ENCODE results near the gene PTPRA.

The PTPRA gene

DNA sequence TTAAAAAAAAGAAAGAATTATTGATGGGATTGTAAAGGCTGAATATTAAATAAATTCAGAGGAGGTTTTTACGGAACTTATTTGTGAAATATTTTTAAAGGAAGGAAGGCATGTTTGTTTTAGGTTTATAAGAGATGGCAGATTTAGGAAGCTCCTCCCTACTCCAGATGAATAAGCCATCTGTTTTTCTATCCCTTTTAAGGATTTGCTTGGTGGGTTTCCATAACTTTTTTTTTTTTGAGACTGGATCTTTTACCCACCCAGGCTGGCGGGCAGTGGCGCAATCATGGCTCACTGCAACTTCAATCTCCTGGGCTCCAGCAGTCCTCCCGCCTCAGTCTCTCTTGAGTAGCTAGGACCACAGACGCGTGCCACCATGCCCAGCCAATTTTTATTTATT, 30.4 kb downstream of the PTPRA start:
- Histone ChIP-seq H3K27ac (ENCODE audit: low read length) (no peak overlapping the region), H3K36me3 (ENCODE audit: control insufficient read depth in 2 of 2, insufficient read depth in 2 of 2, low read length in 2 of 2) (no peaks in the 10 kb centered on the region), H3K4me1 (ENCODE audit: control insufficient read depth, insufficient read depth, low read length) (no peaks in the 10 kb centered on the region), H3K9ac (ENCODE audit: low read length in 2 of 2) (no peak overlapping the region), H3K4me3 (ENCODE audit: low read length in 2 of 2) (no peak overlapping the region), H3K27me3 (ENCODE audit: control insufficient read depth in 1 of 2, insufficient read depth in 2 of 2, low read length in 2 of 2) (no peaks in the 10 kb centered on the region), H3K9me3 (ENCODE audit: control insufficient read depth in 2 of 2, low read length in 2 of 2) (no peaks in the 10 kb centered on the region)

- Histone ChIP-seq H3K4me1 (ENCODE audit: control insufficient read depth, insufficient read depth, low read length) (no peaks in the 10 kb centered on the region), H3K27ac (ENCODE audit: low read length) (no peak overlapping the region), H3K4me3 (ENCODE audit: low read length in 2 of 2) (no peak overlapping the region), H3K27me3 (ENCODE audit: control insufficient read depth in 1 of 2, insufficient read depth in 2 of 2, low read length in 2 of 2) (no peaks in the 10 kb centered on the region), H3K9me3 (ENCODE audit: control insufficient read depth in 2 of 2, low read length in 2 of 2) (no peaks in the 10 kb centered on the region), H3K36me3 (ENCODE audit: control insufficient read depth in 2 of 2, insufficient read depth in 2 of 2, low read length in 2 of 2) (no peaks in the 10 kb centered on the region), H3K9ac (ENCODE audit: low read length in 2 of 2) (no peak overlapping the region)
Measured at GRCh38 chr20:2907519-2907918, 34.2 kb downstream of the PTPRA start.

GRCh38 chr20:2909953-2910352, 36.7 kb downstream of the PTPRA start:
- Histone ChIP-seq H3K4me3 (ENCODE audit: low read length in 2 of 2) (no peak overlapping the region), H3K27me3 (ENCODE audit: control insufficient read depth in 1 of 2, insufficient read depth in 2 of 2, low read length in 2 of 2) (no peaks in the 10 kb centered on the region), H3K9me3 (ENCODE audit: control insufficient read depth in 2 of 2, low read length in 2 of 2) (no peaks in the 10 kb centered on the region), H3K9ac (ENCODE audit: low read length in 2 of 2) (no peak overlapping the region), H3K36me3 (ENCODE audit: control insufficient read depth in 2 of 2, insufficient read depth in 2 of 2, low read length in 2 of 2) (no peaks in the 10 kb centered on the region), H3K27ac (ENCODE audit: low read length) (no peak overlapping the region), H3K4me1 (ENCODE audit: control insufficient read depth, insufficient read depth, low read length) (no peaks in the 10 kb centered on the region)

- Histone ChIP-seq H3K36me3 (ENCODE audit: control insufficient read depth in 2 of 2, insufficient read depth in 2 of 2, low read length in 2 of 2) (no peaks in the 10 kb centered on the region), H3K4me1 (ENCODE audit: control insufficient read depth, insufficient read depth, low read length) (no peaks in the 10 kb centered on the region), H3K9ac (ENCODE audit: low read length in 2 of 2) (no peak overlapping the region), H3K27ac (ENCODE audit: low read length) (no peak overlapping the region), H3K9me3 (ENCODE audit: control insufficient read depth in 2 of 2, low read length in 2 of 2) (no peaks in the 10 kb centered on the region), H3K4me3 (ENCODE audit: low read length in 2 of 2) (no peak overlapping the region), H3K27me3 (ENCODE audit: control insufficient read depth in 1 of 2, insufficient read depth in 2 of 2, low read length in 2 of 2) (no peaks in the 10 kb centered on the region)
Measured at GRCh38 chr20:2911200-2911599, 37.9 kb downstream of the PTPRA start.

DNA sequence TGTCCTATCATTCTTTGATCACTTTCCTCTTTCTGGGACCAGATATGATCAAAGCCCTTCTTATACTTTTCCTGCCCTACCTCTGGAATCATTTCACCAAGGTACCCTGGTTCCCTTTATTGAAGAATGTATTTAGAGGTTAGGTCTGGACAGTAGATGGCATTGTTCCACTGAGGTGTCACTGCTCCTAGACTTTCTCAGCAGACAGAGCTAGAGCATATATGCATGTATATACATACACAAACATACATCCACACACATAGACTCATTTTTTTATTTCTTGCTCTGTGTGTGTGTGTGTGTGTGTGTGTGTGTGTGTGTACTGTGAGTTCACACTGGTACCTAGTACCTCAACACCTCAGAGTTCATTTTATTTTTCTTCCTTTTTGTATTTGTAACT, 40.9 kb downstream of the PTPRA start:
- Histone ChIP-seq H3K36me3 (ENCODE audit: control insufficient read depth in 2 of 2, insufficient read depth in 2 of 2, low read length in 2 of 2) (no peaks in the 10 kb centered on the region), H3K9me3 (ENCODE audit: control insufficient read depth in 2 of 2, low read length in 2 of 2) (no peaks in the 10 kb centered on the region), H3K27me3 (ENCODE audit: control insufficient read depth in 1 of 2, insufficient read depth in 2 of 2, low read length in 2 of 2) (no peaks in the 10 kb centered on the region), H3K9ac (ENCODE audit: low read length in 2 of 2) (no peak overlapping the region), H3K4me1 (ENCODE audit: control insufficient read depth, insufficient read depth, low read length) (no peaks in the 10 kb centered on the region), H3K4me3 (ENCODE audit: low read length in 2 of 2) (no peak overlapping the region), H3K27ac (ENCODE audit: low read length) (no peak overlapping the region)

DNA sequence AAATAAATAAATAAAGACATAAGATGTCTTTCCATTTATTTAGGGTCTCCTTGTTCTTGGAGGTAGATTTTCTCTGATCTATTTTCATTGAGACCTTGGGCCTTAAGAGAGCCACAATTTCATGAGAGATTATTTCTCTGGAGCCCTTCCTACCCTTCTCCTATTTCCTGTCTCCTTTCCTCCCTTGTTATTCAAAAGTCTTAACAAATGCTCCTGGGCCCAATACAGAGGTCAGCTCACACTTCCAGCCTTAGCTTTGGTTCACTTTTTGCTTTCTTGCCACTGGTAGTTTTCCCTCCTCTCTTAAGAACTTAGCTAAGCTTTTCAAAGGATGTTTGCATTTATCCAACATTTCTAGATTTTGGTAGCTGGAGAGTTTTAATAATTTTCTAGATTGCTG, 44.0 kb downstream of the PTPRA start:
- H3K9me3 ChIP-seq (ENCODE audit: control insufficient read depth in 2 of 2, low read length in 2 of 2), result no peaks in the 10 kb centered on the region
- H3K4me1 ChIP-seq (ENCODE audit: control insufficient read depth, insufficient read depth, low read length), result no peaks in the 10 kb centered on the region
- no peak overlapping the region for H3K4me3 ChIP-seq (ENCODE audit: low read length in 2 of 2)
- H3K27ac ChIP-seq (ENCODE audit: low read length), result no peak overlapping the region
- H3K27me3 ChIP-seq (ENCODE audit: control insufficient read depth in 1 of 2, insufficient read depth in 2 of 2, low read length in 2 of 2), result no peaks in the 10 kb centered on the region
- H3K36me3 ChIP-seq (ENCODE audit: control insufficient read depth in 2 of 2, insufficient read depth in 2 of 2, low read length in 2 of 2), result no peaks in the 10 kb centered on the region
- H3K9ac ChIP-seq (ENCODE audit: low read length in 2 of 2), result no peak overlapping the region

GRCh38 chr20:2918096-2919049, 45.1 kb downstream of the PTPRA start:
- Histone ChIP-seq H3K9ac (ENCODE audit: low read length in 2 of 2) (no peak overlapping the region), H3K9me3 (ENCODE audit: control insufficient read depth in 2 of 2, low read length in 2 of 2) (no peaks in the 10 kb centered on the region), H3K27ac (ENCODE audit: low read length) (no peak overlapping the region), H3K4me1 (ENCODE audit: control insufficient read depth, insufficient read depth, low read length) (no peaks in the 10 kb centered on the region), H3K27me3 (ENCODE audit: control insufficient read depth in 1 of 2, insufficient read depth in 2 of 2, low read length in 2 of 2) (no peaks in the 10 kb centered on the region), H3K4me3 (ENCODE audit: low read length in 2 of 2) (no peak overlapping the region), H3K36me3 (ENCODE audit: control insufficient read depth in 2 of 2, insufficient read depth in 2 of 2, low read length in 2 of 2) (no peaks in the 10 kb centered on the region)

- no peak overlapping the region for H3K4me3 ChIP-seq (ENCODE audit: low read length in 2 of 2)
- H3K36me3 ChIP-seq (ENCODE audit: control insufficient read depth in 2 of 2, insufficient read depth in 2 of 2, low read length in 2 of 2), result peaks cover 4 to 8% of the 10 kb centered on the region in 2 donors
- H3K9me3 ChIP-seq (ENCODE audit: control insufficient read depth in 2 of 2, low read length in 2 of 2), result no peaks in the 10 kb centered on the region
- no peaks in the 10 kb centered on the region for H3K27me3 ChIP-seq (ENCODE audit: control insufficient read depth in 1 of 2, insufficient read depth in 2 of 2, low read length in 2 of 2)
- H3K4me1 ChIP-seq (ENCODE audit: control insufficient read depth, insufficient read depth, low read length), result no peaks in the 10 kb centered on the region
- H3K9ac ChIP-seq (ENCODE audit: low read length in 2 of 2), result no peak overlapping the region
- no peak overlapping the region for H3K27ac ChIP-seq (ENCODE audit: low read length)
Measured at GRCh38 chr20:2919518-2920245, 46.4 kb downstream of the PTPRA start.

DNA sequence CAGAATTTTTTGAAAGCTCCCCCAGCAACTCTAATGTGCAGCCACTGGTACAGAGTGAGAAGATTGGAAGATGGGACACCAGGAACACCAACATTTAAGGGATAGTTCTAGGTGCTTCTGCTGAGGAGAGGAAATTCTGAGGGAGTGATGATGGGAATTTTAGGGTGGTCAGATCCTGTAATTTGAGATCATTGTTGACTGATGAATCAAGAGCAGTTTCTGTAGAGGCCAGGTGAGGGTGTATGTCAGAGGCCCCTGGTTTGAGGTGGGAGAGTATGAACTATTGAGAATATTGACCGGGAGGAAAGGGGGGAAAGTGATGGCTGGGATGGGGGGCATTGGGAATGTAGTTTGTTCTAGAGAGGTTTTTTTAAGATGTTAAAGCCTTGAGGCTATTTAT, 47.2 kb downstream of the PTPRA start:
- Histone ChIP-seq H3K27me3 (ENCODE audit: control insufficient read depth in 1 of 2, insufficient read depth in 2 of 2, low read length in 2 of 2) (no peaks in the 10 kb centered on the region), H3K4me1 (ENCODE audit: control insufficient read depth, insufficient read depth, low read length) (no peaks in the 10 kb centered on the region), H3K36me3 (ENCODE audit: control insufficient read depth in 2 of 2, insufficient read depth in 2 of 2, low read length in 2 of 2) (peaks cover 8 to 9% of the 10 kb centered on the region in 2 donors), H3K9ac (ENCODE audit: low read length in 2 of 2) (no peak overlapping the region), H3K4me3 (ENCODE audit: low read length in 2 of 2) (no peak overlapping the region), H3K9me3 (ENCODE audit: control insufficient read depth in 2 of 2, low read length in 2 of 2) (no peaks in the 10 kb centered on the region), H3K27ac (ENCODE audit: low read length) (no peak overlapping the region)

DNA sequence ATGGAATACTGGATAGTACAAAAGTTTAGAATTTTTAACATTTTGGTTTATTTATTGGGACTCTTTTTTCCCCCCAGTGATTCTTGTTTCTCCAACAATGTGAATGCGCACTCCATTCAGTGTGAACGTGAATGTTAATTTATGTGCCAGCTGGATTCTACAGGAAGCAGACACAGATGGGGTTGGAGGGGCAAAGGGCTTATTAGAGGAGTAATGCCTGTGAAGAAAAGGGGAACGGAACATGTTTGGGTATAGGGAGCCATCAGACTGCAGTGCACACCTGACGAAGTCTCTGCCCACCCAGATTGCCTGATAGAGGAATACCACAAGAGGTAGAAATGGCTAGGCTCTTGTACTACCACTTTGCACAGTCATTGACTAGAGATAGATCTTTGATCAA, 48.2 kb downstream of the PTPRA start:
- Histone ChIP-seq H3K9me3 (ENCODE audit: control insufficient read depth in 2 of 2, low read length in 2 of 2) (no peaks in the 10 kb centered on the region), H3K36me3 (ENCODE audit: control insufficient read depth in 2 of 2, insufficient read depth in 2 of 2, low read length in 2 of 2) (peaks cover 8 to 10% of the 10 kb centered on the region in 2 donors), H3K27ac (ENCODE audit: low read length) (no peak overlapping the region), H3K9ac (ENCODE audit: low read length in 2 of 2) (no peak overlapping the region), H3K27me3 (ENCODE audit: control insufficient read depth in 1 of 2, insufficient read depth in 2 of 2, low read length in 2 of 2) (no peaks in the 10 kb centered on the region), H3K4me1 (ENCODE audit: control insufficient read depth, insufficient read depth, low read length) (no peaks in the 10 kb centered on the region), H3K4me3 (ENCODE audit: low read length in 2 of 2) (no peak overlapping the region)

GRCh38 chr20:2922957-2923356, 49.7 kb downstream of the PTPRA start:
- Histone ChIP-seq H3K27ac (ENCODE audit: low read length) (no peak overlapping the region), H3K27me3 (ENCODE audit: control insufficient read depth in 1 of 2, insufficient read depth in 2 of 2, low read length in 2 of 2) (no peaks in the 10 kb centered on the region), H3K4me1 (ENCODE audit: control insufficient read depth, insufficient read depth, low read length) (no peaks in the 10 kb centered on the region), H3K36me3 (ENCODE audit: control insufficient read depth in 2 of 2, insufficient read depth in 2 of 2, low read length in 2 of 2) (peaks cover 8 to 12% of the 10 kb centered on the region in 2 donors), H3K9ac (ENCODE audit: low read length in 2 of 2) (no peak overlapping the region), H3K9me3 (ENCODE audit: control insufficient read depth in 2 of 2, low read length in 2 of 2) (no peaks in the 10 kb centered on the region), H3K4me3 (ENCODE audit: low read length in 2 of 2) (no peak overlapping the region)

Measured in stomach smooth muscle (tissue), 2 donors.